SK-N-SH treated with all-trans-retinoic acid at 6 μM for 48 hours (cell line): ENCODE measurements around the gene CD276.

ENCODE experiments used
- ATAC-seq: fragments of 200-7000 bp; cut with Tn5 transposase; 3 replicates; pipeline ENCODE4 v1.9.1; 2020; ENCODE audit warnings: mild to moderate bottlenecking, moderate library complexity
- ARNTL ChIP-seq: fragments of 450-650 bp; formaldehyde crosslinking; IDR thresholded peaks from 2 replicates; pipeline ENCODE4 v1.5.0; 2020; ENCODE audit warnings: low read depth, mild to moderate bottlenecking, moderate library complexity, borderline replicate concordance
- BACH2 ChIP-seq: fragments of 250-450 bp; sonication (Bioruptor Pico); IDR thresholded peaks from 2 replicates; pipeline ENCODE4 v1.9.0; 2021; ENCODE audit warnings: mild to moderate bottlenecking, borderline replicate concordance
- CREB5 ChIP-seq: fragments of 250-450 bp; sonication (Bioruptor Pico); IDR thresholded peaks from 2 replicates; pipeline ENCODE4 v1.5.1; 2020; ENCODE audit warnings: low read depth, mild to moderate bottlenecking, moderate library complexity
- ESRRG ChIP-seq: fragments of 250-450 bp; sonication (Bioruptor Pico); IDR thresholded peaks from 2 replicates; pipeline ENCODE4 v1.6.1; 2021; ENCODE audit warnings: mild to moderate bottlenecking
- GLIS3 ChIP-seq: fragments of 250-450 bp; sonication (Bioruptor Pico); IDR thresholded peaks from 2 replicates; pipeline ENCODE4 v1.5.0; 2020; ENCODE audit warnings: mild to moderate bottlenecking, moderate library complexity
- ISL1 ChIP-seq: fragments of 250-450 bp; sonication (Bioruptor Pico); IDR thresholded peaks from 2 replicates; pipeline ENCODE4 v2.1.2; 2022; ENCODE audit warnings: mild to moderate bottlenecking, moderate library complexity
- OSR1 ChIP-seq: fragments of 250-450 bp; sonication (Bioruptor Pico); IDR thresholded peaks from 2 replicates; pipeline ENCODE4 v1.8.0; 2022; ENCODE audit warnings: moderate library complexity, mild to moderate bottlenecking, inconsistent platforms
- PATZ1 ChIP-seq: fragments of 250-450 bp; sonication (Bioruptor Pico); IDR thresholded peaks from 2 replicates; pipeline ENCODE4 v1.8.0; 2020; ENCODE audit warnings: mild to moderate bottlenecking, moderate library complexity, borderline replicate concordance
- PPARA ChIP-seq: fragments of 250-450 bp; sonication (Bioruptor Pico); IDR thresholded peaks from 2 replicates; pipeline ENCODE4 v1.5.0; 2020; ENCODE audit warnings: mild to moderate bottlenecking, borderline replicate concordance
- RARB ChIP-seq: fragments of 250-450 bp; sonication (Bioruptor Pico); IDR thresholded peaks from 2 replicates; pipeline ENCODE4 v1.8.0; 2021; ENCODE audit warnings: mild to moderate bottlenecking, moderate library complexity
- SNAI2 ChIP-seq: fragments of 250-450 bp; sonication (Bioruptor Pico); IDR thresholded peaks from 2 replicates; pipeline ENCODE4 v1.5.0; 2020; ENCODE audit warnings: mild to moderate bottlenecking, moderate library complexity
- TCF4 ChIP-seq: fragments of 250-450 bp; sonication (Bioruptor Pico); IDR thresholded peaks from 2 replicates; pipeline ENCODE4 v1.8.0; 2021; ENCODE audit warnings: mild to moderate bottlenecking, moderate library complexity, borderline replicate concordance
- TOX ChIP-seq: fragments of 250-450 bp; sonication (Bioruptor Pico); IDR thresholded peaks from 2 replicates; pipeline ENCODE4 v1.8.0; 2021; ENCODE audit warnings: mild to moderate bottlenecking, moderate library complexity, borderline replicate concordance
- TSHZ2 ChIP-seq: fragments of 250-450 bp; sonication (Bioruptor Pico); IDR thresholded peaks from 2 replicates; pipeline ENCODE4 v1.5.0; 2020; ENCODE audit warnings: mild to moderate bottlenecking, moderate library complexity
- ZC3H10 ChIP-seq: fragments of 250-450 bp; sonication (Bioruptor Pico); IDR thresholded peaks from 2 replicates; pipeline ENCODE4 v1.5.1; 2021; ENCODE audit warnings: mild to moderate bottlenecking, moderate library complexity
- ZFP3 ChIP-seq: fragments of 250-450 bp; sonication (Bioruptor Pico); IDR thresholded peaks from 2 replicates; pipeline ENCODE4 v1.5.0; 2020; ENCODE audit warnings: mild to moderate bottlenecking, moderate library complexity
- ZFP30 ChIP-seq: fragments of 450-650 bp; formaldehyde crosslinking; IDR thresholded peaks from 2 replicates; pipeline ENCODE4 v1.5.0; 2022; ENCODE audit warnings: mild to moderate bottlenecking, moderate library complexity
- ZNF565 ChIP-seq: fragments of 450-650 bp; formaldehyde crosslinking; conservative IDR thresholded peaks from 2 replicates; pipeline ENCODE4 v1.5.0; 2020; ENCODE audit warnings: low read depth, mild to moderate bottlenecking, moderate library complexity
- ZNF70 ChIP-seq: fragments of 450-650 bp; formaldehyde crosslinking; IDR thresholded peaks from 2 replicates; pipeline ENCODE4 v1.5.0; 2020; ENCODE audit warnings: mild to moderate bottlenecking, moderate library complexity
- ZNF8 ChIP-seq: fragments of 450-650 bp; formaldehyde crosslinking; IDR thresholded peaks from 2 replicates; pipeline ENCODE4 v1.5.0; 2020; ENCODE audit warnings: mild to moderate bottlenecking, moderate library complexity
- TF ChIP-seq, protein P1 (sequence below): fragments of 250-450 bp; sonication (Bioruptor Pico); IDR thresholded peaks from 2 replicates; pipeline ENCODE4 v1.8.0; 2021; ENCODE audit warnings: low read depth, mild to moderate bottlenecking, moderate library complexity, borderline replicate concordance
- TF ChIP-seq, protein P2 (sequence below): fragments of 250-450 bp; sonication (Bioruptor Pico); IDR thresholded peaks from 2 replicates; pipeline ENCODE4 v1.5.1; 2021; ENCODE audit warnings: mild to moderate bottlenecking, moderate library complexity

The CD276 gene

GRCh38 chr15:73753250-73754130 lies 69.3 kb downstream of the CD276 start, which contains the start of gene INSYN1:
TSS of gene INSYN1 (minus strand) at chr15:73753351. CDS start at chr15:73751130, 2,221 bp downstream.
- TF ChIP-seq ZNF8 = no peak
- no peak for TF ChIP-seq ARNTL (CRISPR knock-in tag)
- no peak for TF ChIP-seq SNAI2 (CRISPR knock-in tag)
- no peak for TF ChIP-seq ZC3H10 (CRISPR knock-in tag)
- no peak for TF ChIP-seq PATZ1 (CRISPR knock-in tag)
- no peak for TF ChIP-seq BACH2 (CRISPR knock-in tag)
- TF ChIP-seq, protein P1, sequence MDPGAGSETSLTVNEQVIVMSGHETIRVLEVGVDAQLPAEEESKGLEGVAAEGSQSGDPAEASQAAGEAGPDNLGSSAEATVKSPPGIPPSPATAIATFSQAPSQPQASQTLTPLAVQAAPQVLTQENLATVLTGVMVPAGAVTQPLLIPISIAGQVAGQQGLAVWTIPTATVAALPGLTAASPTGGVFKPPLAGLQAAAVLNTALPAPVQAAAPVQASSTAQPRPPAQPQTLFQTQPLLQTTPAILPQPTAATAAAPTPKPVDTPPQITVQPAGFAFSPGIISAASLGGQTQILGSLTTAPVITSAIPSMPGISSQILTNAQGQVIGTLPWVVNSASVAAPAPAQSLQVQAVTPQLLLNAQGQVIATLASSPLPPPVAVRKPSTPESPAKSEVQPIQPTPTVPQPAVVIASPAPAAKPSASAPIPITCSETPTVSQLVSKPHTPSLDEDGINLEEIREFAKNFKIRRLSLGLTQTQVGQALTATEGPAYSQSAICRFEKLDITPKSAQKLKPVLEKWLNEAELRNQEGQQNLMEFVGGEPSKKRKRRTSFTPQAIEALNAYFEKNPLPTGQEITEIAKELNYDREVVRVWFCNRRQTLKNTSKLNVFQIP = no peak
- TF ChIP-seq ISL1 = no peak
- no peak for TF ChIP-seq ZFP30 (CRISPR knock-in tag)
- TF ChIP-seq PPARA (CRISPR knock-in tag) = no peak
- TF ChIP-seq ZNF565 (CRISPR knock-in tag) = no peak
- no peak for TF ChIP-seq OSR1
- no peak for TF ChIP-seq ESRRG (CRISPR knock-in tag)
- TF ChIP-seq, protein P2, sequence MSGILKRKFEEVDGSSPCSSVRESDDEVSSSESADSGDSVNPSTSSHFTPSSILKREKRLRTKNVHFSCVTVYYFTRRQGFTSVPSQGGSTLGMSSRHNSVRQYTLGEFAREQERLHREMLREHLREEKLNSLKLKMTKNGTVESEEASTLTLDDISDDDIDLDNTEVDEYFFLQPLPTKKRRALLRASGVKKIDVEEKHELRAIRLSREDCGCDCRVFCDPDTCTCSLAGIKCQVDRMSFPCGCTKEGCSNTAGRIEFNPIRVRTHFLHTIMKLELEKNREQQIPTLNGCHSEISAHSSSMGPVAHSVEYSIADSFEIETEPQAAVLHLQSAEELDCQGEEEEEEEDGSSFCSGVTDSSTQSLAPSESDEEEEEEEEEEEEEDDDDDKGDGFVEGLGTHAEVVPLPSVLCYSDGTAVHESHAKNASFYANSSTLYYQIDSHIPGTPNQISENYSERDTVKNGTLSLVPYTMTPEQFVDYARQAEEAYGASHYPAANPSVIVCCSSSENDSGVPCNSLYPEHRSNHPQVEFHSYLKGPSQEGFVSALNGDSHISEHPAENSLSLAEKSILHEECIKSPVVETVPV (CRISPR knock-in tag) = no peak
- TF ChIP-seq GLIS3 (CRISPR knock-in tag) = no peak
- peak; percentile 60 for ATAC-seq

DNA sequence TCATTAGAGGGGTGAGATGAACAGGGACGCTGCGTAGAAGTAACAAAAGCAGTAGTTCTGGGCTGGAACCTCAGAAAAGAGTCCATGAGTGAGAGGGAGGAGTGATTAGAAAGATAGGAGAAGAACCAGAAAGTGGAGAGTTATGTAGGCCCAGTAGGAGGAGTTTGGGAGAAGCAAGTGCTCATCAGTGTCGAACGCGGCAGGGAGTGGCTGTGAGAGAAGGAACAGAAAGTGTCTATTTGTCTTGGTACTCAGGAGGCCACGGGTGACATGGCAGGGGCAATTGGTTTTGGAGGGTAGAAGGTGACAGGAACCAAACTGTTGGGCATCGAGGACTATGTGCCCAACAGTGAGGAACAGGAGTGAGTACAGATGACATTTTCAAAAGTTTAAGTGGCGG lies 70.3 kb downstream of the CD276 start:
- no peak for TF ChIP-seq ZNF70
- TF ChIP-seq TOX = no peak
- TF ChIP-seq, protein P1 = no peak
- no peak for TF ChIP-seq ZFP30 (CRISPR knock-in tag)
- no peak for TF ChIP-seq ARNTL (CRISPR knock-in tag)
- TF ChIP-seq ZC3H10 (CRISPR knock-in tag) = no peak
- no peak for ATAC-seq

DNA sequence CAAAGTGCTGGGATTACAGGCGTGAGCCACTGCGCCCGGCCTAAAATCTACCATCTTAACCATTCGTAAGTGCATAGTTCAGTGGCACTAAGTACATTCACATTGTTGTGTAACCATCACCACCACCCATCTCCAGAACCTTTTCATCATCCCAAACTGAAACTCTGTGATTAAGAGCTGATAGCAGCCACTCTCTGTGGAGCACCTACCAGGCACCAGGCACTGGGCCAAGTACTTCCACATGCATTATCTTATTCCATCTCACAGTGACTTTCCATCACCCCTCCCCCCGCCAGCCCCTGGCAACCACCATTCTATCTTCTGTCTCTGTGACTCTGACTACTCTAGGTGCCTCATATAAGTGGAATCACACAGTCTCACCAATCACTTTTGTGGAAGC lies 71.3 kb downstream of the CD276 start:
- TF ChIP-seq RARB (CRISPR knock-in tag) (no peak), PATZ1 (CRISPR knock-in tag) (no peak), ZFP3 (CRISPR knock-in tag) (no peak), CREB5 (CRISPR knock-in tag) (no peak), ESRRG (CRISPR knock-in tag) (no peak), TCF4 (CRISPR knock-in tag) (peak; percentile 26; the same call in 1 of the 2 replicates), TSHZ2 (CRISPR knock-in tag) (peak; percentile 57; the same call in 1 of the 2 replicates), ARNTL (CRISPR knock-in tag) (no peak), SNAI2 (CRISPR knock-in tag) (no peak), ISL1 (peak; percentile 88)
- TF ChIP-seq, protein P1 = no peak
- peak; percentile 8; the same call in 2 of the 3 replicates for ATAC-seq
